NT2/D1 (cell line): ENCODE measurements around the gene PTH2.

Experiments
- DNase-seq: peaks from one replicate; pipeline ENCODE4 v3.0.0-alpha.2; 2011; ENCODE audit warnings: low read depth, low spot score
- H3K27me3 ChIP-seq: 2 replicates; pipeline ENCODE4 v1.6.0; 2011; ENCODE audit warnings: mild to moderate bottlenecking; ENCODE audit not compliant: insufficient read length, insufficient read depth
- H3K36me3 ChIP-seq: 2 replicates; pipeline ENCODE4 v1.6.1; 2011; ENCODE audit warnings: mild to moderate bottlenecking, low read length, mixed read lengths; ENCODE audit not compliant: insufficient read depth, insufficient read length
- H3K4me1 ChIP-seq: 2 replicates; pipeline ENCODE4 v1.5.1; 2011; ENCODE audit not compliant: insufficient read depth, insufficient read length
- H3K4me3 ChIP-seq: 2 replicates; pipeline ENCODE4 v1.5.1; 2011; ENCODE audit warnings: low read depth; ENCODE audit not compliant: insufficient read length
- H3K9ac ChIP-seq: 2 replicates; pipeline ENCODE4 v1.6.0; 2011; ENCODE audit warnings: low read depth; ENCODE audit not compliant: insufficient read length
- H3K9me3 ChIP-seq: 2 replicates; pipeline ENCODE4 v1.5.1; 2011; ENCODE audit warnings: mild to moderate bottlenecking, low read length; ENCODE audit not compliant: insufficient read depth
- SUZ12 ChIP-seq: IDR thresholded peaks from 2 replicates; pipeline ENCODE4 v1.6.1; 2011; ENCODE audit not compliant: insufficient read length, insufficient read depth; ENCODE audit errors: extremely low read depth
- YY1 ChIP-seq: IDR thresholded peaks from 2 replicates; pipeline ENCODE4 v1.6.1; 2011; ENCODE audit not compliant: insufficient read length, insufficient read depth
- ZNF274 ChIP-seq: IDR thresholded peaks from 2 replicates; pipeline ENCODE4 v1.6.1; 2011; ENCODE audit warnings: mild to moderate bottlenecking, low read depth, low read length

PTH2 gene

GRCh38 chr19:49455773-49456172, 32.5 kb upstream of the PTH2 start:
- no peak for DNase-seq

GRCh38 chr19:49453757-49454240, 30.6 kb upstream of the PTH2 start:
- no peak for TF ChIP-seq SUZ12
- no peak for TF ChIP-seq ZNF274
- no peak for TF ChIP-seq YY1
- Histone ChIP-seq H3K36me3 (peaks cover 45% of the 10 kb centered on the region), H3K9ac (peak overlapping the region; percentile 97), H3K4me1 (peaks cover 2% of the 10 kb centered on the region), H3K9me3 (no peaks in the 10 kb centered on the region), H3K27me3 (no peaks in the 10 kb centered on the region), H3K4me3 (peak overlapping the region; percentile 85)
- no peak for DNase-seq

More at GRCh38 chr19:49455773-49456172, 32.5 kb upstream of the PTH2 start:
- TF ChIP-seq SUZ12, result no peak
- TF ChIP-seq YY1, result no peak
- TF ChIP-seq ZNF274, result no peak
- no peaks in the 10 kb centered on the region for H3K27me3 ChIP-seq
- no peak overlapping the region for H3K9ac ChIP-seq
- peaks cover 40% of the 10 kb centered on the region for H3K36me3 ChIP-seq
- H3K9me3 ChIP-seq, result no peaks in the 10 kb centered on the region
- H3K4me3 ChIP-seq, result no peak overlapping the region
- no peaks in the 10 kb centered on the region for H3K4me1 ChIP-seq

DNA sequence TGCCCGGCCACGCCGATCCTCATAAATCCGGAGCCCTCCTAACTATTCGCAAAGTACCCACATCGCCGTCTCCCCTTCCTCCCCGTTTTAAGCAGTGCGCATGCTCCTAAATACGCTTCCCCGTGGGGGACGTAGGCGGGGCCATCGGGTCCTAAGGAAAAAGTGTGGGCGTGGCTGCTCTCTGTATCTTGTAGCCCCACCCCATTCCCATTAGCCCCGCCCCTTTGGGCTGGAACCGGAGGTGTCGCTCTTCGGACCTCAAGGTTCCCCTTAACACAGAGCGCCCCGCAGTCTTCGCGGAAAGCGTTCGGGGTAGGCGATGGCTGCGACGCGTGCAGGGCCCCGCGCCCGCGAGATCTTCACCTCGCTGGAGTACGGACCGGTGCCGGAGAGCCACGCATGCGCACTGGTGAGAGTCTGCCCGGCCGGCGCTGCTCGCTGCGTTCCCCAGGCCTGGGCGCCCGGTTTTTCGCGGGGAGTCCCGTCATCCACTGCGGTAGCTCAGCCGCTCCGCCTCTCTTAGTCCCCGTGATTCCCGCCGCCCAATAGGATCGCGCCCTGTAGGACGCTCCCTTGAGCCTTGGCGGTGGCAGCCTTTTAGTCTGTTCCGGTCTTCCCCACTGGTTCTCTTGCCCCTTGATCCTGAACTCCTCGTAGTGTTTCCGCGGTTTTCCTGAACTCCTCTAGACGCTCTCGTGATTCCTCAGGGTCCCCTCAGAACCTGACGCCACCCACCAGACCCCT, 29.9 kb upstream of the PTH2 start, which contains the start of gene ALDH16A1:
ALDH16A1 (plus strand) TSS at position 213 of the 744 bp plus-strand sequence; CDS start at position 320, 107 bp downstream.
- H3K4me3 ChIP-seq, result peak within 1 kb of the TSS; percentile 85
- H3K9ac ChIP-seq, result peak within 1 kb of the TSS; percentile 97
- H3K9me3 ChIP-seq, result no peaks in the 10 kb centered on the region
- no peaks in the 10 kb centered on the region for H3K27me3 ChIP-seq
- DNase-seq, result peak; percentile 93
- H3K4me1 ChIP-seq, result peaks cover 5% of the 10 kb centered on the region
- TF ChIP-seq SUZ12 (no peak), YY1 (no peak)
- peaks cover 46% of the 10 kb centered on the region for H3K36me3 ChIP-seq

GRCh38 chr19:49451430-49452181, 28.4 kb upstream of the PTH2 start, which contains the start of gene PIH1D1:
Gene PIH1D1 (minus strand): TSS chr19:49451814. CDS start chr19:49451574, 240 bp downstream.
- no peaks in the 10 kb centered on the region for H3K27me3 ChIP-seq
- peaks cover 6% of the 10 kb centered on the region for H3K4me1 ChIP-seq
- peak; percentile 96 for DNase-seq
- TF ChIP-seq YY1, result no peak
- TF ChIP-seq ZNF274, result no peak
- H3K36me3 ChIP-seq, result peaks cover 55% of the 10 kb centered on the region
- peak within 1 kb of the TSS; percentile 97 for H3K9ac ChIP-seq
- peak within 1 kb of the TSS; percentile 93 for H3K4me3 ChIP-seq
- H3K9me3 ChIP-seq, result no peaks in the 10 kb centered on the region

- Histone ChIP-seq H3K9ac (peak overlapping the region; percentile 63), H3K36me3 (peaks cover 53% of the 10 kb centered on the region), H3K27me3 (no peaks in the 10 kb centered on the region), H3K4me3 (no peak overlapping the region), H3K9me3 (no peaks in the 10 kb centered on the region), H3K4me1 (peaks cover 6% of the 10 kb centered on the region)
- DNase-seq, result no peak
- no peak for TF ChIP-seq ZNF274
- no peak for TF ChIP-seq SUZ12
- TF ChIP-seq YY1, result no peak
Measured at GRCh38 chr19:49450405-49450804, 27.2 kb upstream of the PTH2 start.

DNA sequence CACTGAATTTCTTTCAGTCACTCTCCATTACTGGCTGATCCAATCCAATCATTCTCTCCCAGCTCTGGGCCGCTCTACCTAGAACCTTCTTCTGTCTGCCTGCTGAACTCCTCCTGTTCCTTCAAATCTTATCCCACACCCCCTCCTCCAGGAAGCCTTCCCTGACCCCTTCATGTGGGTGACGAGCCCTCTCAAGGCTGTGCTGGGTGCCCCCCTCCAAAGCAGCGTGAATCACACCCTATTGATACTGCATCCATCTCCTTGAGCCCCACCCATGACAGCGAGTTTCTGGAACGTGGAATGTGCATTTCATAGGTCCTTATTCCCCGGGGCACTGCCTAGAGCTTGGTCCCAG, 25.2 kb upstream of the PTH2 start:
- Histone ChIP-seq H3K4me3 (no peak overlapping the region), H3K36me3 (peaks cover 46% of the 10 kb centered on the region), H3K4me1 (peaks cover 6% of the 10 kb centered on the region), H3K9me3 (no peaks in the 10 kb centered on the region), H3K9ac (no peak overlapping the region), H3K27me3 (no peaks in the 10 kb centered on the region)
- TF ChIP-seq ZNF274 (no peak), SUZ12 (no peak), YY1 (no peak)
- DNase-seq, result no peak
